ENCODE measurements around the gene MIGA2.

Gene MIGA2

GRCh38 chr9:129073404-129073803 lies 37.0 kb downstream of the MIGA2 start:
- no peak for DNase-seq (ENCODE audit: low read depth in 2 of 2)

DNA sequence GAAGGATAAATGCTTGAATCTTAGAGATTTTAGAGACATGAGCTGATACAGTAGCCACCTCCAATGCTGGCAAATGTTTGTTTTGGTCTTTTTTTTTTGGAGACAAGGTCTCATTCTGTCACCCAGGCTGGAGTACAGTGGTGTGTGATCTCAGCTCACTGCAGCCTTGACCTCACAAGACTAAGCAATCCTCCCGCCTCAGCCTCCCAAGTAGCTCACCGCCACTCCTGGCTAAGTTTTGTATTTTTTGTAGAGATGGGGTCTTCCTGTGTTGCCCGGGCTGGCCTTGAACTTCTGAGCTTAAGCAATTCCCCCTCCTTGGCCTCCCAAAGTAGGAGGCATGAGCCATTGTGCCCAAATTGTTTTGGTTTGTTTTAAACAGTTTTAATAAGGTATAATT lies 37.7 kb downstream of the MIGA2 start:
- DNase-seq (ENCODE audit: low read depth in 2 of 2): no peak

GRCh38 chr9:129075996-129076639 lies 39.7 kb downstream of the MIGA2 start:
- no peak for DNase-seq (ENCODE audit: low read depth in 2 of 2)

- DNase-seq (ENCODE audit: low read depth in 2 of 2): no peak
Observed at GRCh38 chr9:129076640-129077037, 40.2 kb downstream of the MIGA2 start.

GRCh38 chr9:129077236-129077635 lies 40.8 kb downstream of the MIGA2 start:
- no peak for DNase-seq (ENCODE audit: low read depth in 2 of 2)

GRCh38 chr9:129078691-129079503 lies 42.5 kb downstream of the MIGA2 start:
- no peak for DNase-seq (ENCODE audit: low read depth in 2 of 2)

DNA sequence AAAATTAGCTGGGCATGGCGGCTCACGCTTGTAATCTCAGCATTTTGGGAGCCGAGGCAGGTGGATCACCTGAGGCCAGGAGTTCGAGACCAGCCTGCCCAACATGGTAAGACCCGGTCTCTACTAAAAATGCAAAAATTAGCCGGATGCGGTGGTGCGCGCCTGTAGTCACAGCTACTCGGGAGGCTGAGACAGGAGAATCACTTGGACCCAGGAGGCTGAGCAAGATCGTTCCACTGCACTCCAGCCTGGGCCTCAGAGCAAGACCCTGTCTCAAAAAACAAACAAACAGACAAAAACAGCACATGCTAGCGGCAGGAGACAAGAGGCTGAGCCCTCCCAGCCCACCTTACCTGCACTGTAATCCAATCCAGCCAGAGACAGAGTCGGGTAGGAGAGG lies 43.4 kb downstream of the MIGA2 start:
- DNase-seq (ENCODE audit: low read depth in 2 of 2): no peak

DNA sequence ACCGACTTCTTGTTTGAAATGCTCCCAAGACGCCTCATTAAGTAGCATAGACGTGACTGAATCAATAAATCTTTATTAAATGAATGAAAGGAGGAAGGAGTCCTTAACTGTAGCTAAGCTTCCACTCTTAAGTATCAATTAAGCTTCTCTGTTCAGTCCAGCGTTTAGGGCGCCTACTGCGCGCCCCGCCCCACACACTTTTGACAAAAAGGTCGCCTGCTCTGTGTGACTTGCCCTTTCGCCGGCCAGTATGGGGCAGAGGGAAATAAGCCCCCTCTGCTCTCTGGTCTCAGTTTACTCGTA lies 43.8 kb downstream of the MIGA2 start:
- DNase-seq (ENCODE audit: low read depth in 2 of 2): no peak

GRCh38 chr9:129080601-129081387 lies 44.4 kb downstream of the MIGA2 start, which contains the start of gene DOLPP1:
Gene DOLPP1 (plus strand): TSS chr9:129081111. CDS start chr9:129081132, 21 bp downstream.
- DNase-seq (ENCODE audit: low read depth in 2 of 2): peak; percentile 98

DNA sequence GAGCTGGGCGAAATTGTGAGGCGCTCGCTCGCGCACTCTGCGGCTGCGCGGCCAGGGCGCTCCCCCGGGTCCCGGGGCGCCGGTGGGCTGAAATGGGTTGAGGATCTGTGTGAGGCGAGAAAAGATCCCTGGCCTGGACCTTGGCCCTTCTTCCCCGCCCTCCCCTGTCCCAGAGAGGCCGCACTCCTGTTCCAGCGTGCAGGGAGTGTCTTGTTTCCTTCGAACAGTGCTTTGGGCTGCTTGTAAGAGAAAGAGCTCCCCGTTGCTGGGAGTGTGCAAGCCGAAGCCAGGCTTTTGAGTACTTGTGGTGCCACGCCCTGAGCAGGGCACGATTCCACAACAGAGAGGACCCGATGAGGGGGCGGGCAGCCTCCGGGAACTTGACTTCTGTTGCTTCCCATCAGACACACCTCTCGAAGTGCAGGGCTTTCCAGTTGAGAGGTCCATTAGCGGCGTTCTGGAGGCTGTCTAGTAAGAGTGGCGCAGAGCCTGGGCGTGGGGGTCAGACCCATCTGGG lies 45.0 kb downstream of the MIGA2 start:
- peak in 1 of 2 donors; percentile 8 for DNase-seq (ENCODE audit: low read depth in 2 of 2)

GRCh38 chr9:129084087-129084486 lies 47.7 kb downstream of the MIGA2 start:
- no peak for DNase-seq (ENCODE audit: low read depth in 2 of 2)

DNA sequence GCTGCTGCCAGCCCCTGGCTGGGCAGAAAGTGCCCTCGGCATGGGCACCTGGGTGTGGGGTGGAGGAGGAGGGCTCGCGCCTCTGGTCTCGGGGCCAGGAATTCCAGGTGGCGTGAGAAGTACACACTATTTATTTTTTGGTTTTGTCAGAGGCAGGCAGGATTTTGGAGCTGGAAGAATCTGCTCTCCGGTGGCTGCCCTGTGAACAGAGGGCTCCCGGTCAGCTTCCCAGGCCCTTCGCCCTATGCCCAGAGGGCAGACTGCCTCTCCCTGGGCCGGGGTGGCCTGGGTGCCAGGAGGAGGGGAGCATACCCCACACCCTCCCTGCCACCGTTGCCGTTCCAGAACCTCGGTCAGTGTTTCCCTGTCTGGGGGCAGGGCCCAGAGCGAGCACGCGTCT lies 52.8 kb downstream of the MIGA2 start:
- DNase-seq (ENCODE audit: low read depth in 2 of 2): no peak

GRCh38 chr9:129093602-129094386 lies 57.4 kb downstream of the MIGA2 start:
- DNase-seq (ENCODE audit: low read depth in 2 of 2): no peak

DNA sequence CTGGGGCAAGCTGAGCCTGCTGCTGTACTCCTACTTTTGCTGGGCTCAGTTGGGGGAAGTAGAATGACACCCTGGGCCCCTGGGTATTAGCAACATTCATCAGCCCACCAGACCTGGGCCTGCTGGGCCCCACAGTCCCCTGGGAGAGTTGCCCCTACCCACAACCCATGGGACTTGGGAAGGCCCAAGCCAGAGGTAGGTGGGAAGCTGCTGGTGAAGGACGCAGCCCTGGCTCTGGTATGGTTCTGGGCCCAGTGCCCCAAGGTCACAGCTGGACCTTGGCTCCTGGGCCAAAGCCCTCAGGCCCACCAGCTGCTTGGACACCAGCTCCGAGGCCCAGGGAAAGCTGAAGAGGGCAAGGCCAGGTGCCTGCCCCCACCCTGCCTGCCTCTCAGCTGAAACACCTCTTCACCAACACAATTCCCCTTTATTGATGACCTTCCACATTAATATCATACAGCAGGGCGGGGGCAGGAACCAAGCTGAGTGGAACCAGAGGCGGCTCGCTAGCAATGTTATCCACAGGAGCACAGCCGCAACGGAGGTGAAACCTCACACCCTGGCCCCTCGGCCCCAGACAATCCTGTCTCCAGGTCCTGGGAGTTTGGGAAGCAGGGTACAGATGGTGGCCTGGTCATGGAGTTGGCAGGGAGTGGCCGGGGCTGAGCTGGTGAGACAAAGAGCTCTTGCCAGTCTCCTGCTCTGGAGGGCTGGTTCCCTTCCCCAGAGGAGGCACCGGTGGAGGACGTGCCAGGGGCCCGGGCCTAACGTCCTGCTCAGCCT lies 58.2 kb downstream of the MIGA2 start:
- DNase-seq (ENCODE audit: low read depth in 2 of 2): no peak

- no peak for DNase-seq (ENCODE audit: low read depth in 2 of 2)
Observed at GRCh38 chr9:129095170-129095667, 58.8 kb downstream of the MIGA2 start.

GRCh38 chr9:129095908-129096307 lies 59.5 kb downstream of the MIGA2 start:
- no peak for DNase-seq (ENCODE audit: low read depth in 2 of 2)

- DNase-seq (ENCODE audit: low read depth in 2 of 2): no peak
Observed at GRCh38 chr9:129097671-129098306, 61.4 kb downstream of the MIGA2 start.

- DNase-seq (ENCODE audit: low read depth in 2 of 2): no peak
Observed at GRCh38 chr9:129098328-129098727, 61.9 kb downstream of the MIGA2 start.

DNA sequence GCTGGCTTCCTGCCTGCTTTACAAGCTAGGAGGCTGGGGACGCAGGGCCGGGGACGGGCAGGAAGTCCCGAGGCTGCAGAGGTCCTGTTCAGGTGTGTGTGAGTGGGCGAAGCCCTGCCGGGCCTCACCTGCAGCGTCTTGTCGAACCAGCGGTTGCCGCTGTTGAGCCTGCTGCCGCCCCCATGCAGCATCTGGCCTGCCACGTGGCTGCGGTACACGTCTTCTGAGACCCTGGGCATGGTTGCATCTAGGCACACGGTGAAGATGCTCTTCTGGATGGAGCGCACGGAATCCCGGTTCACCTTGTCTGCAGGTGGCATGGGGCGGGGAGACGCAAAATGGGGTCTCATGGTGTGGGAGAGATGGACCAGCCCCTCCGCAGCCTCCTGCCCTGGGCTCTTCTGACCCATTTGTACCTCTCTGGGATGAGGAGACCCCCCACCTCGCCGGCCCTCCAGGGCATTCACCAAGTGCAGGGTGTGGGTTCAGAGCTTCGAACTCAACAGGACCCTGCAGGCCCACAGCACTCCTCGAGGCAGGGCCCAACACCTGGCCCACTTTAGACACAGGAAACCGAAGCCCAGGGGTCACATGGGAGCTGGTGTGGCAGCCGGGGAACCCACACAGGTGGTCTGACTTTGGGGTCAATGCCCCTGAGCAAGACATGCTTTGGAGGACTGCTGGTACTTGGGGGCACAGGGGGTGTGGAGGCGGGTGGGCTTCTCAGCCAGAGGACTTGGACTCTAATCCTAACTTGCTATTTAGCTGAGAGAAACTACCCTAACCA lies 64.2 kb downstream of the MIGA2 start:
- DNase-seq (ENCODE audit: low read depth in 2 of 2): no peak

Measured in stimulated activated CD8-positive, alpha-beta memory T cell treated with anti-CD3 and anti-CD28 coated beads, Interleukin-2, amount 100 ng/mL, for 48 hours (primary cell).